ENCODE results near the gene PCSK2. TPM values are rescaled to one million over a fixed set of nuclear protein-coding genes. Genes with fewer than 3 reads are reported as not detected.

Gene PCSK2
- polyA plus RNA-seq, 1 experiment, result not detected

GRCh38 chr20:17298171-17298570, 71.3 kb downstream of the PCSK2 start:
- ChIA-PET CTCF (interaction anchor here (1.1 to 1.4 kb wide), 2 partner anchors 477 to 494 kb away, joined by 5 read pairs; no protein-coding TSS in a partner anchor), POLR2A (no interaction called here)
- no peak overlapping the region for H3K27ac ChIP-seq (ENCODE audit: low read depth, low read length)
- H3K4me3 ChIP-seq (ENCODE audit: low read depth, low read length), result no peak overlapping the region
- no peak for DNase-seq (ENCODE audit: low read depth, low spot score)
- H3K9me3 ChIP-seq (ENCODE audit: control insufficient read depth, insufficient read depth, low read length), result no peaks in the 10 kb centered on the region
- TF ChIP-seq CTCF (IDR thresholded peaks at IDR 0.05; ENCODE audit: low read depth, low read length), result no peak
- H3K27me3 ChIP-seq (ENCODE audit: control insufficient read depth, insufficient read depth, low read length), result no peaks in the 10 kb centered on the region

DNA sequence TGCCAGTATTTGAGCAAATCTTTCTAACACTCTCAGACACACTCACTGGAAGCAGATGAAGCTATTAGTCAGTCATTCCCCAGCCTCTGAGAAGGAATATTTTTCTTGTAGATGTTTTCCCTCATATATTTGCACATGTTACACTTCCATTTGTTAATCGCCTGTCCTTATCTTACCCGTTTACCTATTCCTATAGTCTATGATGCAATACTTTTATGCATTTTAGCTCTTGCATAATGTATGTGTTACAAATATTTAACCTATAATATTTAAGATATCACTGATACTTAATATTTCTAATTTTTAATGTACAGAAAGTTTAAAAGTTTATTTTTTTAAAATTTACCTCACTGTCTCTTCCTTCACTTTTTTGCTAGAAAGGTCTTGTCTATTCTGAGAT, 71.9 kb downstream of the PCSK2 start:
- Histone ChIP-seq H3K4me3 (ENCODE audit: low read depth, low read length) (no peak overlapping the region), H3K9me3 (ENCODE audit: control insufficient read depth, insufficient read depth, low read length) (no peaks in the 10 kb centered on the region), H3K27me3 (ENCODE audit: control insufficient read depth, insufficient read depth, low read length) (no peaks in the 10 kb centered on the region), H3K27ac (ENCODE audit: low read depth, low read length) (no peak overlapping the region)
- CTCF ChIA-PET, result no interaction called here
- no peak for TF ChIP-seq CTCF (IDR thresholded peaks at IDR 0.05; ENCODE audit: low read depth, low read length)
- no peak for DNase-seq (ENCODE audit: low read depth, low spot score)
- POLR2A ChIA-PET, result no interaction called here

DNA sequence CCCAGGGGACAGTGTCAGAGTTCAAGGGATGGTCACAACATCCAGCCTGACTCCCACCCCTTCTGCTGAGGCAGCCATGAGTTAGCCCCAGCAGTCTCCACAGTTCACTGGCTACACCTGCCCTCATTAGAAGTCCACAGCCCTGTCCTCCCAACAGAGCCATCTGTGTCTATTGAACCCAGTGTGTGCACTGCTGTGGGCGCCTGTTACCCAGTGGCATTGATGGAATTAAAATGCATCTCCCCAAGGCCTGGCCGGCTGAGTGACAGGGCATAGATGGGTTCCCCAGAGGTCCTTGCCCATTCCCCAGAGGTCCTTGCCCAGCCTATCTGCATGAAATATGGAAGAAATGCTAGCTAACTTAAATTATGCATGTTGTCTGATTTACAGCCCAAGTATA, 73.3 kb downstream of the PCSK2 start:
- no peak overlapping the region for H3K27ac ChIP-seq (ENCODE audit: low read depth, low read length)
- no peak overlapping the region for H3K4me3 ChIP-seq (ENCODE audit: low read depth, low read length)
- no peaks in the 10 kb centered on the region for H3K27me3 ChIP-seq (ENCODE audit: control insufficient read depth, insufficient read depth, low read length)
- DNase-seq (ENCODE audit: low read depth, low spot score), result no peak
- CTCF ChIA-PET, result no interaction called here
- POLR2A ChIA-PET, result no interaction called here
- TF ChIP-seq CTCF (IDR thresholded peaks at IDR 0.05; ENCODE audit: low read depth, low read length), result no peak
- H3K9me3 ChIP-seq (ENCODE audit: control insufficient read depth, insufficient read depth, low read length), result no peaks in the 10 kb centered on the region

DNA sequence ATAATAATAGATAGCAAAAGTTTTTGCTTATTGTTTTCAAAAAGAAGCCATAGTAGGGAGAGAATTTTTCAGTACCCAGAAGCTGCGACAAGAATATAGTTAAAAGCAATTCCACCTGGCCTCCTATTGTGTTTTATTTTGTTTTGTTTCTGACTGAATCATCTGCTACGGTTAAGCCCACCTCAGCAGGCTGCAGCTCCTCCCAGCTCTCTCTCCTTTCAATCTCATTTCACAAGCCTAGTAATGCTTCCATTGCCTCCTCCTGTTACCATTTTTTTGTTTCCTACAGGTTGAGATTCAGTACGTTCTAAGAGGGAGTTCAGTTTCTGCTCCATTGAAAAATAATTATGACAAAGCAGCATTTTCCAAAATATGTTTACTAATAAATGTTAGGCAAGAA, 77.9 kb downstream of the PCSK2 start:
- no peak for TF ChIP-seq CTCF (IDR thresholded peaks at IDR 0.05; ENCODE audit: low read depth, low read length)
- Histone ChIP-seq H3K27ac (ENCODE audit: low read depth, low read length) (no peak overlapping the region), H3K4me3 (ENCODE audit: low read depth, low read length) (no peak overlapping the region), H3K27me3 (ENCODE audit: control insufficient read depth, insufficient read depth, low read length) (no peaks in the 10 kb centered on the region), H3K9me3 (ENCODE audit: control insufficient read depth, insufficient read depth, low read length) (no peaks in the 10 kb centered on the region)
- CTCF ChIA-PET, result interaction anchor here (1.2 kb wide), 1 partner anchor 503 kb away, joined by 4 read pairs; no protein-coding TSS in a partner anchor
- no peak for DNase-seq (ENCODE audit: low read depth, low spot score)
- POLR2A ChIA-PET, result no interaction called here

- CTCF ChIA-PET, result no interaction called here
- POLR2A ChIA-PET, result no interaction called here
- H3K27ac ChIP-seq (ENCODE audit: low read depth, low read length), result no peak overlapping the region
- no peaks in the 10 kb centered on the region for H3K27me3 ChIP-seq (ENCODE audit: control insufficient read depth, insufficient read depth, low read length)
- TF ChIP-seq CTCF (IDR thresholded peaks at IDR 0.05; ENCODE audit: low read depth, low read length), result no peak
- H3K4me3 ChIP-seq (ENCODE audit: low read depth, low read length), result no peak overlapping the region
- H3K9me3 ChIP-seq (ENCODE audit: control insufficient read depth, insufficient read depth, low read length), result no peaks in the 10 kb centered on the region
- no peak for DNase-seq (ENCODE audit: low read depth, low spot score)
Measured at GRCh38 chr20:17306427-17306826, 79.6 kb downstream of the PCSK2 start.
